HepG2 (cell line): Measurements from ENCODE around the gene SIAH2. TPM values are rescaled to one million over a fixed set of nuclear protein-coding genes. Genes with fewer than 3 reads are reported as not detected.
A peak's percentile ranks its signal among the peaks of the same experiment; 100 is the strongest.

Experiments used
- ATF7 ChIP-seq, 2 experiments: fragments of 450-650 bp in 1 of 2; sonication (generic) in 1 of 2; formaldehyde crosslinking in 1 of 2; IDR thresholded peaks; 2 replicates each; pipeline versions ENCODE4 v1.4.0 to v1.6.1; 2016 to 2020; ENCODE audit warnings: antibody characterized with exemption in 1 of 2, mild to moderate bottlenecking in 1 of 2, missing genetic modification reagents in 1 of 2
- JUNB ChIP-seq: sonication (generic); formaldehyde crosslinking; IDR thresholded peaks from 2 replicates; pipeline ENCODE4 v1.8.0; 2022; ENCODE audit warnings: missing genetic modification reagents, mild to moderate bottlenecking, borderline replicate concordance
- MEIS1 ChIP-seq: sonication (generic); formaldehyde crosslinking; IDR thresholded peaks from 2 replicates; pipeline ENCODE4 v1.9.0; 2021; ENCODE audit warnings: mild to moderate bottlenecking, missing genetic modification reagents, moderate library complexity, borderline replicate concordance
- ONECUT2 ChIP-seq: sonication (generic); formaldehyde crosslinking; IDR thresholded peaks from 2 replicates; pipeline ENCODE4 v1.4.0; 2020; ENCODE audit warnings: missing genetic modification reagents
- POLR2G ChIP-seq: fragments of 200-400 bp; formaldehyde crosslinking; IDR thresholded peaks from 2 replicates; pipeline ENCODE4 v1.6.1; 2018; ENCODE audit warnings: mild to moderate bottlenecking, low read depth, low read length, moderate library complexity
- RXRB ChIP-seq: IDR thresholded peaks from 2 replicates; pipeline ENCODE4 v1.6.1; 2016; ENCODE audit warnings: borderline replicate concordance, missing genetic modification reagents, missing compliant biosample characterization
- XRCC5 ChIP-seq: fragments of 200-400 bp; formaldehyde crosslinking; optimal IDR thresholded peaks from 2 replicates; pipeline ENCODE3; 2017; ENCODE audit warnings: mild to moderate bottlenecking, low read length
- ZFX ChIP-seq: sonication (generic); formaldehyde crosslinking; IDR thresholded peaks from 2 replicates; pipeline ENCODE4 v1.4.0; 2020; ENCODE audit warnings: mild to moderate bottlenecking, low read depth, missing genetic modification reagents, moderate library complexity
- ZNF570 ChIP-seq: sonication (generic); formaldehyde crosslinking; IDR thresholded peaks from 2 replicates; pipeline ENCODE4 v1.4.0; 2020; ENCODE audit warnings: mild to moderate bottlenecking, missing genetic modification reagents, borderline replicate concordance
- ZNF589 ChIP-seq: sonication (generic); formaldehyde crosslinking; conservative IDR thresholded peaks from 2 replicates; pipeline ENCODE4 v1.8.0; 2022; ENCODE audit warnings: mild to moderate bottlenecking, moderate library complexity, missing genetic modification reagents
- ZNF747 ChIP-seq: sonication (generic); formaldehyde crosslinking; IDR thresholded peaks from 2 replicates; pipeline ENCODE4 v1.8.1; 2023; ENCODE audit warnings: missing genetic modification reagents, mild to moderate bottlenecking, borderline replicate concordance
- polyA plus RNA-seq, 8 experiments: library from polyadenylated mRNA; depleted of rRNA in 3 of 8; stranded (reverse) in 7 of 8; unstranded in 1 of 8; fragments of >200 nt; fragmentation: Illumina TruSeq in 4 of 8; extraction: Trizol in 4 of 8; gene quantifications; 2 replicates each; pipeline versions ENCODE4 v1.2.1 to v1.2.3, GENCODE V29; 2011 to 2016; ENCODE audit warnings: low read depth in 4 of 8, missing spikeins in 1 of 8, mixed read lengths in 1 of 8; ENCODE audit not compliant: insufficient read depth in 1 of 8
- total RNA-seq, 5 experiments: library from RNA; depleted of rRNA; stranded (reverse); fragments of >200 nt; fragmentation: Illumina TruSeq; extraction: Trizol; gene quantifications; 2 replicates each; pipeline ENCODE4 v1.2.3, GENCODE V29; 2016; ENCODE audit warnings: low read depth in 1 of 5
- TF ChIP-seq, protein P1 (sequence below): IDR thresholded peaks from 2 replicates; pipeline ENCODE4 v1.6.1; 2016
- TF ChIP-seq, protein P2 (sequence below): sonication (generic); formaldehyde crosslinking; IDR thresholded peaks from 2 replicates; pipeline ENCODE4 v1.5.0; 2020; ENCODE audit warnings: mild to moderate bottlenecking, low read depth, missing genetic modification reagents, borderline replicate concordance
- TF ChIP-seq, protein P3 (sequence below): sonication (generic); formaldehyde crosslinking; IDR thresholded peaks from 2 replicates; pipeline ENCODE4 v1.4.0; 2020; ENCODE audit warnings: mild to moderate bottlenecking, missing genetic modification reagents
- TF ChIP-seq, protein P4 (sequence below): sonication (generic); formaldehyde crosslinking; IDR thresholded peaks from 2 replicates; pipeline ENCODE4 v1.4.0; 2020; ENCODE audit warnings: missing genetic modification reagents
- TF ChIP-seq, protein P5 (sequence below): sonication (generic); formaldehyde crosslinking; IDR thresholded peaks from 2 replicates; pipeline ENCODE4 v1.5.1; 2020; ENCODE audit warnings: missing genetic modification reagents, mild to moderate bottlenecking, borderline replicate concordance
- TF ChIP-seq, protein P6 (sequence below): sonication (generic); formaldehyde crosslinking; IDR thresholded peaks from 2 replicates; pipeline ENCODE4 v1.8.0; 2022; ENCODE audit warnings: low read depth, missing genetic modification reagents
- TF ChIP-seq, protein P7 (sequence below): sonication (generic); formaldehyde crosslinking; IDR thresholded peaks from 2 replicates; pipeline ENCODE4 v1.5.1; 2020; ENCODE audit warnings: missing genetic modification reagents, mild to moderate bottlenecking, borderline replicate concordance

Gene SIAH2
- total and polyA plus RNA-seq, 2 of the 13 experiments (the other 11 are each of a cell fraction or from before 2014, with no cell fraction given) = 71.8 to 117 TPM

DNA sequence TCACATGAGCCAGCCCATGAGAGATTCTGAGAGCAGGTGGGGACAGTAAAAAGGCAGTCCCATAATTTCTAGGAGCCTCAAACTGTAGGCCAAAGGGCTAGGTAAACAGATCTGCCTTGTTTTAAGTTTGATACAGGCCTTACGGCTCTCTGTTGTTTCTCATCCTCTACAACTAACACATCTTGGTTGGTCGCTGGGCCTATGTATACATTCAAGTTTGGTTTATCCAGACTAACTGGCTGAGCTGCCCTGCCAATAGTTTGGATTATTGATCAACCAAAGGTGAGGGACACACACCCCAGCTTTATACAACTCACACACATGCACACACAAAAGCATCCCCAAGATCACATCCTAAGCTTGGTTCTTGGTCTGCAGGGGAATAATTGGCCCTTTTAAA lies 3.0 kb downstream of the SIAH2 start (continued):
- TF ChIP-seq ZNF747 = no peak
- TF ChIP-seq MEIS1 (CRISPR knock-in tag) = no peak
- TF ChIP-seq, protein P1, sequence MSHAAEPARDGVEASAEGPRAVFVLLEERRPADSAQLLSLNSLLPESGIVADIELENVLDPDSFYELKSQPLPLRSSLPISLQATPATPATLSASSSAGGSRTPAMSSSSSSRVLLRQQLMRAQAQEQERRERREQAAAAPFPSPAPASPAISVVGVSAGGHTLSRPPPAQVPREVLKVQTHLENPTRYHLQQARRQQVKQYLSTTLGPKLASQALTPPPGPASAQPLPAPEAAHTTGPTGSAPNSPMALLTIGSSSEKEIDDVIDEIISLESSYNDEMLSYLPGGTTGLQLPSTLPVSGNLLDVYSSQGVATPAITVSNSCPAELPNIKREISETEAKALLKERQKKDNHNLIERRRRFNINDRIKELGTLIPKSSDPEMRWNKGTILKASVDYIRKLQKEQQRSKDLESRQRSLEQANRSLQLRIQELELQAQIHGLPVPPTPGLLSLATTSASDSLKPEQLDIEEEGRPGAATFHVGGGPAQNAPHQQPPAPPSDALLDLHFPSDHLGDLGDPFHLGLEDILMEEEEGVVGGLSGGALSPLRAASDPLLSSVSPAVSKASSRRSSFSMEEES = no peak
- TF ChIP-seq, protein P2, sequence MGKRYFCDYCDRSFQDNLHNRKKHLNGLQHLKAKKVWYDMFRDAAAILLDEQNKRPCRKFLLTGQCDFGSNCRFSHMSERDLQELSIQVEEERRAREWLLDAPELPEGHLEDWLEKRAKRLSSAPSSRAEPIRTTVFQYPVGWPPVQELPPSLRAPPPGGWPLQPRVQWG (CRISPR knock-in tag) = no peak
- TF ChIP-seq ZNF589 (CRISPR knock-in tag) = no peak
- peak; percentile 47; the same call in 1 of the 2 replicates for TF ChIP-seq ZFX (CRISPR knock-in tag)
- TF ChIP-seq, protein P3, sequence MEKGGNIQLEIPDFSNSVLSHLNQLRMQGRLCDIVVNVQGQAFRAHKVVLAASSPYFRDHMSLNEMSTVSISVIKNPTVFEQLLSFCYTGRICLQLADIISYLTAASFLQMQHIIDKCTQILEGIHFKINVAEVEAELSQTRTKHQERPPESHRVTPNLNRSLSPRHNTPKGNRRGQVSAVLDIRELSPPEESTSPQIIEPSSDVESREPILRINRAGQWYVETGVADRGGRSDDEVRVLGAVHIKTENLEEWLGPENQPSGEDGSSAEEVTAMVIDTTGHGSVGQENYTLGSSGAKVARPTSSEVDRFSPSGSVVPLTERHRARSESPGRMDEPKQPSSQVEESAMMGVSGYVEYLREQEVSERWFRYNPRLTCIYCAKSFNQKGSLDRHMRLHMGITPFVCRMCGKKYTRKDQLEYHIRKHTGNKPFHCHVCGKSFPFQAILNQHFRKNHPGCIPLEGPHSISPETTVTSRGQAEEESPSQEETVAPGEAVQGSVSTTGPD (CRISPR knock-in tag) = no peak
- TF ChIP-seq RXRB = 0 out of 2 replicates have a peak, but pooled peaks have one; percentile 7
- no peak for TF ChIP-seq JUNB
- TF ChIP-seq ZNF570 (CRISPR knock-in tag) = no peak
- TF ChIP-seq ATF7 (IDR thresholded peaks at IDR 0.05) = no peak
- no peak for TF ChIP-seq ATF7 (CRISPR knock-in tag; IDR thresholded peaks at IDR 0.05)
- TF ChIP-seq XRCC5 = no peak
- TF ChIP-seq, protein P4, sequence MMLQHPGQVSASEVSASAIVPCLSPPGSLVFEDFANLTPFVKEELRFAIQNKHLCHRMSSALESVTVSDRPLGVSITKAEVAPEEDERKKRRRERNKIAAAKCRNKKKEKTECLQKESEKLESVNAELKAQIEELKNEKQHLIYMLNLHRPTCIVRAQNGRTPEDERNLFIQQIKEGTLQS (CRISPR knock-in tag) = no peak
- 0 out of 2 replicates have a peak, but pooled peaks have one; percentile 2 for TF ChIP-seq POLR2G
- TF ChIP-seq, protein P5, sequence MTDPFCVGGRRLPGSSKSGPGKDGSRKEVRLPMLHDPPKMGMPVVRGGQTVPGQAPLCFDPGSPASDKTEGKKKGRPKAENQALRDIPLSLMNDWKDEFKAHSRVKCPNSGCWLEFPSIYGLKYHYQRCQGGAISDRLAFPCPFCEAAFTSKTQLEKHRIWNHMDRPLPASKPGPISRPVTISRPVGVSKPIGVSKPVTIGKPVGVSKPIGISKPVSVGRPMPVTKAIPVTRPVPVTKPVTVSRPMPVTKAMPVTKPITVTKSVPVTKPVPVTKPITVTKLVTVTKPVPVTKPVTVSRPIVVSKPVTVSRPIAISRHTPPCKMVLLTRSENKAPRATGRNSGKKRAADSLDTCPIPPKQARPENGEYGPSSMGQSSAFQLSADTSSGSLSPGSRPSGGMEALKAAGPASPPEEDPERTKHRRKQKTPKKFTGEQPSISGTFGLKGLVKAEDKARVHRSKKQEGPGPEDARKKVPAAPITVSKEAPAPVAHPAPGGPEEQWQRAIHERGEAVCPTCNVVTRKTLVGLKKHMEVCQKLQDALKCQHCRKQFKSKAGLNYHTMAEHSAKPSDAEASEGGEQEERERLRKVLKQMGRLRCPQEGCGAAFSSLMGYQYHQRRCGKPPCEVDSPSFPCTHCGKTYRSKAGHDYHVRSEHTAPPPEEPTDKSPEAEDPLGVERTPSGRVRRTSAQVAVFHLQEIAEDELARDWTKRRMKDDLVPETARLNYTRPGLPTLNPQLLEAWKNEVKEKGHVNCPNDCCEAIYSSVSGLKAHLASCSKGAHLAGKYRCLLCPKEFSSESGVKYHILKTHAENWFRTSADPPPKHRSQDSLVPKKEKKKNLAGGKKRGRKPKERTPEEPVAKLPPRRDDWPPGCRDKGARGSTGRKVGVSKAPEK (CRISPR knock-in tag) = no peak
- TF ChIP-seq ONECUT2 (CRISPR knock-in tag) = peak; percentile 59
- TF ChIP-seq, protein P6, sequence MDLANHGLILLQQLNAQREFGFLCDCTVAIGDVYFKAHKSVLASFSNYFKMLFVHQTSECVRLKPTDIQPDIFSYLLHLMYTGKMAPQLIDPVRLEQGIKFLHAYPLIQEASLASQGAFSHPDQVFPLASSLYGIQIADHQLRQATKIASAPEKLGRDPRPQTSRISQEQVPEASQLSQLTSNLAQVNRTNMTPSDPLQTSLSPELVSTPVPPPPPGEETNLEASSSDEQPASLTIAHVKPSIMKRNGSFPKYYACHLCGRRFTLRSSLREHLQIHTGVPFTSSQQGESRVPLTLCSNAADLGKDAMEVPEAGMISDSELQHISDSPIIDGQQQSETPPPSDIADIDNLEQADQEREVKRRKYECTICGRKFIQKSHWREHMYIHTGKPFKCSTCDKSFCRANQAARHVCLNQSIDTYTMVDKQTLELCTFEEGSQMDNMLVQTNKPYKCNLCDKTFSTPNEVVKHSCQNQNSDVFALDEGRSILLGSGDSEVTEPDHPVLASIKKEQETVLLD (CRISPR knock-in tag) = no peak
- TF ChIP-seq, protein P7, sequence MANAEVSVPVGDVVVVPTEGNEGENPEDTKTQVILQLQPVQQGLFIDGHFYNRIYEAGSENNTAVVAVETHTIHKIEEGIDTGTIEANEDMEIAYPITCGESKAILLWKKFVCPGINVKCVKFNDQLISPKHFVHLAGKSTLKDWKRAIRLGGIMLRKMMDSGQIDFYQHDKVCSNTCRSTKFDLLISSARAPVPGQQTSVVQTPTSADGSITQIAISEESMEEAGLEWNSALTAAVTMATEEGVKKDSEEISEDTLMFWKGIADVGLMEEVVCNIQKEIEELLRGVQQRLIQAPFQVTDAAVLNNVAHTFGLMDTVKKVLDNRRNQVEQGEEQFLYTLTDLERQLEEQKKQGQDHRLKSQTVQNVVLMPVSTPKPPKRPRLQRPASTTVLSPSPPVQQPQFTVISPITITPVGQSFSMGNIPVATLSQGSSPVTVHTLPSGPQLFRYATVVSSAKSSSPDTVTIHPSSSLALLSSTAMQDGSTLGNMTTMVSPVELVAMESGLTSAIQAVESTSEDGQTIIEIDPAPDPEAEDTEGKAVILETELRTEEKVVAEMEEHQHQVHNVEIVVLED (CRISPR knock-in tag) = no peak
